Retinal pigment epithelial cell (primary cell): ENCODE data around the gene ZNF860.

Experiments
- DNase-seq: peaks from one replicate; pipeline ENCODE4 v3.0.0-alpha.2; 2010; ENCODE audit warnings: low read depth
- H3K4me3 ChIP-seq: 2 replicates; pipeline ENCODE4 v1.5.1; 2011; ENCODE audit warnings: mild to moderate bottlenecking, low read length, control low read depth, moderate library complexity
- CTCF ChIP-seq: conservative IDR thresholded peaks from 2 replicates; pipeline ENCODE4 v1.5.1; 2011; ENCODE audit warnings: low read depth, low read length, control low read depth, inconsistent platforms

ZNF860 gene

GRCh38 chr3:31942446-31942845, 39.1 kb upstream of the ZNF860 start:
- no peak for DNase-seq
- no peak for TF ChIP-seq CTCF
- H3K4me3 ChIP-seq: no peak overlapping the region

GRCh38 chr3:31943041-31943440, 38.5 kb upstream of the ZNF860 start:
- no peak for DNase-seq
- no peak for TF ChIP-seq CTCF
- H3K4me3 ChIP-seq: no peak overlapping the region

GRCh38 chr3:31945738-31946052, 35.9 kb upstream of the ZNF860 start:
- no peak overlapping the region for H3K4me3 ChIP-seq
- DNase-seq: no peak
- no peak for TF ChIP-seq CTCF

GRCh38 chr3:31946484-31947081, 35.0 kb upstream of the ZNF860 start:
- no peak overlapping the region for H3K4me3 ChIP-seq
- no peak for TF ChIP-seq CTCF
- DNase-seq: no peak

- no peak for TF ChIP-seq CTCF
- H3K4me3 ChIP-seq: no peak overlapping the region
- no peak for DNase-seq
Measured at GRCh38 chr3:31947162-31947561, 34.4 kb upstream of the ZNF860 start.

- DNase-seq: no peak
- no peak for TF ChIP-seq CTCF
- no peak overlapping the region for H3K4me3 ChIP-seq
Measured at GRCh38 chr3:31947671-31948091, 33.9 kb upstream of the ZNF860 start.

GRCh38 chr3:31948280-31948679, 33.3 kb upstream of the ZNF860 start:
- DNase-seq: no peak
- TF ChIP-seq CTCF: no peak
- no peak overlapping the region for H3K4me3 ChIP-seq
